Suprapubic skin (tissue), 4 donors: ENCODE data around the gene SACS.

ENCODE experiments used
- CTCF ChIP-seq, 2 donors: fragments of 200-600 bp in 1 of 2; fragments of 450-650 bp in 1 of 2; sonication (generic) in 1 of 2; IDR thresholded peaks; one replicate each; pipeline ENCODE4 v1.5.1; 2016 to 2019; ENCODE audit warnings: antibody characterized with exemption in 2 of 2, mild to moderate bottlenecking in 1 of 2, moderate library complexity in 1 of 2
- POLR2A ChIP-seq, 2 donors: fragments of 450-650 bp; IDR thresholded peaks; one replicate each; pipeline ENCODE4 v1.6.1; 2017; ENCODE audit warnings: antibody characterized with exemption in 2 of 2, mild to moderate bottlenecking in 2 of 2, moderate library complexity in 2 of 2
- POLR2AphosphoS5 ChIP-seq, 3 donors: sonication (generic); formaldehyde crosslinking; IDR thresholded peaks; one replicate each; pipeline ENCODE4 v1.6.1; 2017; ENCODE audit warnings: antibody characterized with exemption in 3 of 3

DNA sequence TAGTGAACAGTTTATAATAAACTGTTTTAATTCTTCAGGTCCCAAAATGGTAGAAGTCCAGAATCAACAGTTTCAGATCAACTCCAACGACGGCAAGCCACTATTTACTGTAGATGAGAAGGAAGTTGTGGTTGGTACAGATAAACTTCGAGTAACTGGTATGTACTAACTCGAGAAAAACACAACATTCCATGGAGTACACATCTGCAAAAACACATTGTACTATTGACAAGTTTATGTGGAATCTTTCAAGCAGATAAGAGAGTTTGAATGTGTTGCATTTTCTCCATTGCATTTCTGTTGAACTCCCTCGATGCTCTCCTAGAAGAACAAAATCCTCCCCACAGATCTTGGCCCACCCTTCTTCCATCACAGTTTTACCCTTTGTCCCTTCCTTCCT lies 154.2 kb downstream of the SACS start:
- TF ChIP-seq CTCF (IDR thresholded peaks at IDR 0.05), result no peak
- TF ChIP-seq POLR2AphosphoS5 (IDR thresholded peaks at IDR 0.05), result no peak
- TF ChIP-seq POLR2A (IDR thresholded peaks at IDR 0.05), result no peak
